Stimulated activated CD8-positive, alpha-beta memory T cell treated with anti-CD3 and anti-CD28 coated beads, Interleukin-2, amount 100 ng/mL, for 1 hour (primary cell): ENCODE measurements around the gene WDR48.

Experiments used
- DNase-seq, 2 donors: peaks; one replicate each; pipeline ENCODE4 v3.0.0-alpha.2; 2020; ENCODE audit warnings: low read depth in 2 of 2

Gene WDR48

GRCh38 chr3:39138804-39139415 lies 87.1 kb downstream of the WDR48 start:
- DNase-seq: no peak

- DNase-seq: no peak
Measured at GRCh38 chr3:39139442-39139841, 87.6 kb downstream of the WDR48 start.

- no peak for DNase-seq
Measured at GRCh38 chr3:39140341-39140971, 88.6 kb downstream of the WDR48 start.

GRCh38 chr3:39141171-39141995 lies 89.6 kb downstream of the WDR48 start:
- DNase-seq: no peak

- DNase-seq: no peak
Measured at GRCh38 chr3:39142067-39142466, 90.3 kb downstream of the WDR48 start.

- no peak for DNase-seq
Measured at GRCh38 chr3:39143051-39143885, 91.5 kb downstream of the WDR48 start.

GRCh38 chr3:39144095-39144747 lies 92.4 kb downstream of the WDR48 start:
- DNase-seq: no peak

GRCh38 chr3:39144748-39145380 lies 93.0 kb downstream of the WDR48 start:
- DNase-seq: no peak

- no peak for DNase-seq
Measured at GRCh38 chr3:39146083-39146501, 94.3 kb downstream of the WDR48 start.
